Body of pancreas (tissue), 4 donors: ENCODE results near the gene ENTHD1. TPM values are rescaled to one million over a fixed set of nuclear protein-coding genes. Genes with fewer than 3 reads are reported as not detected.

ENCODE experiments used
- ATAC-seq: fragments of 150-250 bp; one replicate; pipeline ENCODE4 v1.9.1; 2016
- DNase-seq, 4 donors: peaks; one replicate each; pipeline ENCODE4 v3.0.0-alpha.2; 2019
- H3K27ac ChIP-seq, 4 donors: fragments of 200-600 bp; sonication (generic); 1 replicate in 3 of 4; 2 replicates in 1 of 4; pipeline versions ENCODE4 v1.5.1 to v1.6.1; 2016 to 2019; ENCODE audit warnings: mild to moderate bottlenecking in 1 of 4, mixed read lengths in 1 of 4, moderate library complexity in 1 of 4
- H3K27me3 ChIP-seq, 2 donors: fragments of 200-600 bp; sonication (generic); one replicate each; pipeline ENCODE4 v1.6.0; 2016; ENCODE audit warnings: mild to moderate bottlenecking in 1 of 2
- H3K36me3 ChIP-seq, 2 donors: fragments of 200-600 bp; sonication (generic); replicated peaks in 1 of 2; 2 replicates each; pipeline ENCODE4 v1.5.1; 2016; ENCODE audit warnings: low read depth in 2 of 2; ENCODE audit not compliant: insufficient read depth in 1 of 2
- H3K4me1 ChIP-seq: fragments of 200-600 bp; sonication (generic); one replicate; pipeline ENCODE4 v1.6.0; 2016
- H3K4me3 ChIP-seq, 2 donors: fragments of 200-600 bp; sonication (generic); 1 replicate in 1 of 2; 2 replicates in 1 of 2; pipeline ENCODE4 v1.5.1; 2016 to 2019
- H3K9me3 ChIP-seq, 3 donors: fragments of 200-600 bp; sonication (generic); 1 replicate in 2 of 3; 2 replicates in 1 of 3; pipeline ENCODE4 v1.5.1; 2016
- POLR2A ChIP-seq, 3 donors: fragments of 450-650 bp; IDR thresholded peaks; one replicate each; pipeline ENCODE4 v1.6.1; 2016; ENCODE audit warnings: antibody characterized with exemption in 3 of 3, mild to moderate bottlenecking in 2 of 3
- WGBS, 2 donors: methylation state at CpG; one replicate each; pipeline ENCODE4 v1.1.5; 2017; 5-methylcytosine and 5-hydroxymethylcytosine counted together
- intact Hi-C: fragments of 100-400 bp; cut with DNase I; formaldehyde crosslinking; loops from one replicate; pipeline ENCODE4 v1.15.1; 2023
- total RNA-seq, 2 donors: library from RNA; depleted of rRNA; stranded (reverse); fragments of >200 nt; gene quantifications; one replicate each; pipeline ENCODE4 v1.1.0, GENCODE V29; 2016
- TF ChIP-seq, protein P1 (sequence below), 7 experiments: fragments of 450-650 bp in 4 of 7; fragments of 200-600 bp in 3 of 7; sonication (generic) in 3 of 7; IDR thresholded peaks; one replicate each; pipeline ENCODE4 v1.5.1; 2016 to 2019; ENCODE audit warnings: antibody characterized with exemption in 7 of 7

The ENTHD1 gene
- total RNA-seq, 2 donors from 2014 or later: not detected

- DNase-seq (no peak), ATAC-seq (no peak)
- Histone ChIP-seq H3K9me3 (no peaks in the 10 kb centered on the region), H3K27ac (no peak overlapping the region), H3K4me3 (no peak overlapping the region), H3K36me3 (no peaks in the 10 kb centered on the region), H3K27me3 (no peaks in the 10 kb centered on the region), H3K4me1 (no peaks in the 10 kb centered on the region)
- intact Hi-C loops: no loop called here
- WGBS, 2 donors: 70 to 75% methylated on average over 9 of the region's 9 CpGs
- TF ChIP-seq, protein P1, sequence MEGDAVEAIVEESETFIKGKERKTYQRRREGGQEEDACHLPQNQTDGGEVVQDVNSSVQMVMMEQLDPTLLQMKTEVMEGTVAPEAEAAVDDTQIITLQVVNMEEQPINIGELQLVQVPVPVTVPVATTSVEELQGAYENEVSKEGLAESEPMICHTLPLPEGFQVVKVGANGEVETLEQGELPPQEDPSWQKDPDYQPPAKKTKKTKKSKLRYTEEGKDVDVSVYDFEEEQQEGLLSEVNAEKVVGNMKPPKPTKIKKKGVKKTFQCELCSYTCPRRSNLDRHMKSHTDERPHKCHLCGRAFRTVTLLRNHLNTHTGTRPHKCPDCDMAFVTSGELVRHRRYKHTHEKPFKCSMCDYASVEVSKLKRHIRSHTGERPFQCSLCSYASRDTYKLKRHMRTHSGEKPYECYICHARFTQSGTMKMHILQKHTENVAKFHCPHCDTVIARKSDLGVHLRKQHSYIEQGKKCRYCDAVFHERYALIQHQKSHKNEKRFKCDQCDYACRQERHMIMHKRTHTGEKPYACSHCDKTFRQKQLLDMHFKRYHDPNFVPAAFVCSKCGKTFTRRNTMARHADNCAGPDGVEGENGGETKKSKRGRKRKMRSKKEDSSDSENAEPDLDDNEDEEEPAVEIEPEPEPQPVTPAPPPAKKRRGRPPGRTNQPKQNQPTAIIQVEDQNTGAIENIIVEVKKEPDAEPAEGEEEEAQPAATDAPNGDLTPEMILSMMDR (IDR thresholded peaks at IDR 0.05): no peak
- TF ChIP-seq POLR2A (IDR thresholded peaks at IDR 0.05): no peak
Observed at GRCh38 chr22:39910876-39911613, 17.5 kb upstream of the ENTHD1 start.

DNA sequence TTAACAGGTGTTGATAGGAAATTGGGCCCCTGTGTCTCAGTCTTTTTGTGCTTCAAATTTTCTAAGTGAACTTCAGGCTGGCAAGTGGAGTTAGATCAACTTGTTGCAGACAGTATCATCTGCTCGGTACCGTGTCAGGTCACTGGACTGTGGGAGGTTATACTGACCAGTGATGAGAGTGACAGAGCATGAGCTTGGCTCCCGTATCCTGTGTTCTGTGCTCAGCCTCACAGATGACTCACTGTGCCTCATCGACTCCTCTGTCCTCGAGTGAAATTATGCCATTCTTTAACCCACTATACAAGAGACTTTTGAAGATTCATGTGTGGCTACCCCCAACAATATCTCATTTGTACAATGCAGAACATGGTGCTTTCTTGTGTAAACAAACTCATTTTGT is 15.2 kb upstream of the ENTHD1 start:
- Histone ChIP-seq H3K27ac (no peak overlapping the region), H3K36me3 (no peaks in the 10 kb centered on the region), H3K4me1 (no peaks in the 10 kb centered on the region), H3K9me3 (no peaks in the 10 kb centered on the region), H3K4me3 (no peak overlapping the region), H3K27me3 (no peaks in the 10 kb centered on the region)
- 48 to 71% methylated on average over 5 of the region's 5 CpGs for whole genome bisulfite sequencing, 2 donors
- ATAC-seq (no peak), DNase-seq (no peak)
- intact Hi-C loops: no loop called here
- TF ChIP-seq, protein P1 (IDR thresholded peaks at IDR 0.05): no peak
- no peak for TF ChIP-seq POLR2A (IDR thresholded peaks at IDR 0.05)

DNA sequence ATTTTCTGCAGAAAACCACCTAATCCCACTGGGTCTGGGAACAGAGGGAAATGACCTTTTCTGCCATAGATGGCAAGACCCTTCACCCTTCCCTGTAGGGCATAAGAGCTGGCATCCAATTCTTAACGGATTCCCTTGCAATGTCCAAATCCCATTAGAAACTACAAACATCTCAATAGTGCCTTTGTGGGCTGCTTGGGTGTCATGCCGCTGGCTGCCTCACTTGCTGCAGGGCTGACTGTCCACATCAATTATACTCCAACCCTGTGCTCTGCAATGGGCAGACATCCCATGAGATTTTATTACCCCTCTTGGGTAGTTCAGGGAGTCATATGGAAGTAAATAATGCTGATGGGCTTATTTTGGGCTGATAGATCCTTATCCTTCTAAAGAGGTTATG is 14.6 kb upstream of the ENTHD1 start:
- Histone ChIP-seq H3K27ac (no peak overlapping the region), H3K4me1 (no peaks in the 10 kb centered on the region), H3K27me3 (no peaks in the 10 kb centered on the region), H3K9me3 (no peaks in the 10 kb centered on the region), H3K4me3 (no peak overlapping the region), H3K36me3 (no peaks in the 10 kb centered on the region)
- TF ChIP-seq, protein P1 (IDR thresholded peaks at IDR 0.05): no peak
- no peak for TF ChIP-seq POLR2A (IDR thresholded peaks at IDR 0.05)
- ATAC-seq (no peak), DNase-seq (no peak)
- intact Hi-C loops: no loop called here
- 85 to 91% methylated on average over 2 of the region's 2 CpGs for WGBS, 2 donors

DNA sequence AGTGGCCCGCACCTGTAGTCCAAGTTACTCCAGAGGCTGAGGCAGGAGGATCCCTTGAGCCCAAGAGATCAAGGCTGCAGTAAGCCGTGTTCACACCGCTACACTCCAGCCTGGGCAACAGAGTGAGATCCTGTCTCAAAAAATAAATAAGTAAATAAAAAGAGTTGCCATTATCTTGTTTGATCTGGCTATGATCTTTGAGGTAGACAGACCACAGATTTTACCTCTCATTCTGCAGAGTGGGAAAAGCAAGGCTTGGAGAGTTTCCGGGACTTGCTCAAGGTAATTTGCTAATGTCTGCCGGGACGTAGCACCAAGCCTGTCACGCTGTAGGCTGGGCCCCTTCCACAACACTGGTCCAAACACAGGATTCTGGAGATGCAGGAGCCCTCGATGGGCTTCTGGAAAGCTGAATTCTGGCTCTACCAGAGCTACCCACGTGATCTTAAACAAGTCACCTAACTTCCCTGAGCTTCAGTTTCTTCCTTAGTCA is 14.1 kb upstream of the ENTHD1 start:
- H3K9me3 ChIP-seq: no peaks in the 10 kb centered on the region
- no peak for ATAC-seq
- TF ChIP-seq POLR2A (IDR thresholded peaks at IDR 0.05): no peak
- TF ChIP-seq, protein P1 (IDR thresholded peaks at IDR 0.05): no peak
- intact Hi-C loops: no loop called here
- H3K4me1 ChIP-seq: no peaks in the 10 kb centered on the region
- no peaks in the 10 kb centered on the region for H3K36me3 ChIP-seq
- no peak for DNase-seq
- no peaks in the 10 kb centered on the region for H3K27me3 ChIP-seq
- WGBS, 2 donors: 78 to 79% methylated on average over 9 of the region's 9 CpGs
- no peak overlapping the region for H3K27ac ChIP-seq
- no peak overlapping the region for H3K4me3 ChIP-seq

- TF ChIP-seq, protein P1 (IDR thresholded peaks at IDR 0.05): no peak
- TF ChIP-seq POLR2A (IDR thresholded peaks at IDR 0.05): no peak
- Histone ChIP-seq H3K27ac (no peak overlapping the region), H3K9me3 (no peaks in the 10 kb centered on the region), H3K4me1 (no peaks in the 10 kb centered on the region), H3K4me3 (no peak overlapping the region), H3K36me3 (no peaks in the 10 kb centered on the region), H3K27me3 (no peaks in the 10 kb centered on the region)
- ATAC-seq: no peak
- DNase-seq: no peak
- intact Hi-C loops: no loop called here
- 76 to 81% methylated on average over 6 of the region's 6 CpGs for WGBS, 2 donors
Observed at GRCh38 chr22:39907047-39907446, 13.5 kb upstream of the ENTHD1 start.
